Stimulated activated naive CD4-positive, alpha-beta T cell (primary cell): ENCODE data around the gene MEF2C.
A peak's percentile ranks its signal among the peaks of the same experiment; 100 is the strongest.
"Not testable (repeated sequence)": the region's sequence is repeated elsewhere in the genome, so short reads cannot be mapped to it uniquely, and the experiment has no call there.

Experiments used
- DNase-seq, 6 experiments: peaks; one replicate each; lab custom pipeline; 2025; lab: John Stamatoyannopoulos, UW

MEF2C gene

GRCh38 chr5:88862547-88863175 lies 20.3 kb downstream of the MEF2C start:
- no peak for DNase-seq

- DNase-seq: no peak
Measured at GRCh38 chr5:88861231-88861630, 21.8 kb downstream of the MEF2C start.

GRCh38 chr5:88860501-88860900 lies 22.5 kb downstream of the MEF2C start:
- no peak for DNase-seq

DNA sequence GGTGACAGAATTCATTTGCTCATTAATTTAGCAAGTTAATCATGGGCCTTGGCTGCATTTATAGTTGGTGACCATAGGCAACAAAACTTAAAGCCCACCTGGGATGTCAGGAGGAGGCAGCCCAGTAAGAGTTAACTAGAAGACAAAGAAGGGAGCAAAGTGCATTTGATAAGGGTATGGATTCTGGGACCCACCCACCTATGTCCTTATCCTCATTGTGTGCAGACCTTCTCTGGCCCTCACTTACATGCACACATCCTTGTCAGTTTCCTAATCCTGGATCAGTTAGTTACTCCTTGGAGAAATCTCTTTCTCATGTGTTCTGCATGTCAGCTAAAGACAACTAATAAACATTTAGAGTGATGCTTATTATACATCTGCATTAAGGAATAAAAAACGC lies 24.6 kb downstream of the MEF2C start:
- no peak for DNase-seq

DNA sequence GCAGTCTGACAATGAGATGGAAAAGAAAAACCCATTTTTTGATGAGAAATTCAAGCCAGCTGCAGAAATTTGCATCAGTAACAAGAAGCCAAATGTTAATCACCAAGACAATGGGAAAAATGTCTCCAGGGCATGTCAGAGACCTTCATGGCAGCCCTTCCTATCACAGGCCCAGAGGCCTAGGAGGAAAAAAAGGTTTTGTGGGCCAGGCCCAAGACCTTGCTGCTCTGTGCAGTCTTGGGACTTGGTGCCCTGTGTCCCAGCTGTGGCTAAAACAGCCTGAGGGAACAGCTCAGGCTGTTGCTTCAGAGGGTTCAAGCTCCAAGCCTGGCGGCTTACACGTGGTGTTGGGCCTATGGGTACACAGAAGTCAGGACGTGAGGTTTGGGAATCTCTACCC lies 26.6 kb downstream of the MEF2C start:
- DNase-seq: not testable (repeated sequence)

GRCh38 chr5:88854769-88855168 lies 28.2 kb downstream of the MEF2C start:
- DNase-seq: no peak

DNA sequence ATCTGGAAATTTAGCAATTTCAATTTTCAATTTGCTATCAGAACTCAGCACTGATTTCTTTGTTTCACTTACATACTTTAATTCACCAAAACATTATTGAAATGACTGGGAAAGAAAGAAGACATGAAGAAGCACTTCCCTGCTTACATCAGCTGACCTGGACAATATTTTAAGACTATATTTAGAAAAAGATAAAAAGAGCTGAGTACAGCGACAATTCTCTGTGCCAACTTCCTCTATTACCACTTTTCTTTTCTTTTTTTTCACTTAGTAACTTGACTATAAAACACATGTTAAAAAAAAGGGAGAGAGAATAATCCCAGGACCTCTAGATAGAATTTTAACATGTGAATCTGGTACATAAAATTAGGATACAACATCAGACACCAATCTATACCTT lies 35.6 kb downstream of the MEF2C start:
- DNase-seq: no peak

DNA sequence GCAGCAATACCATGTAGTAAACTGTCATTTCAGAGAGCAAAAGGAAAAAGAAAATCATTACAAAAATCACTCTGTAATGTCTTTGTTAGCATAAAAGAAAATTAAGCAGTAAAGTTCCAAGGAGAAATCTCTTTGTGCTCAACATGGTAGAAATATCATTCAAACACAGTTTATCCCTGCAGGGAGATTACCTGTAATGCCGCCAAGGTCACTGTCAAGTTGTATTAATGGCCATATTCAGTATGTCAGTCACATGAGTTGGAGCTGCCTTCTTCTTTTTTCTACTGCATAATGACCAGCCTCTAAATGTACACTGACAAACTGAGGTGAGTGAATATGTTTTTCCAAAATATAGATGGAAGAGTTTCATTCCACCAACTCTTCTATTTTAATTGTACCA lies 36.5 kb downstream of the MEF2C start:
- no peak for DNase-seq

GRCh38 chr5:88845081-88845697 lies 37.8 kb downstream of the MEF2C start:
- DNase-seq: no peak

DNA sequence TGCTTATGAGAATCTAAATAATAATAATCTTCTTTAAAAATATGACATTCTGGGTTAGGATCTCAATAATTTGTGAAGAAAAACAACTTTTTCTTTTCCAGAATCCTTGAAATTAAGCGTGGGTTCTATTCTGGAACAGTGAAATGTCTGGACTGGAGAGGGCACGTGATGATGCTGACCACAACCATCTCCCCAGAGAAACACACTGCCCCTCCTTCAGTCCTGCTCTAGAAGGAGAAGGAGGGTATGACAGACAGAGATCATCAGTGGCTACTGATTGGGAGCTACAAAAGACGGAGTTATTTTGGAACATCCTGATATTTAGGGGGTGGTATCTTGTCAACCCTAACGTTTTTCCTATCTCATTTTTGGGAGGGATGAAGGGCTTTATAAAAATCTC lies 40.2 kb downstream of the MEF2C start:
- no peak for DNase-seq

DNA sequence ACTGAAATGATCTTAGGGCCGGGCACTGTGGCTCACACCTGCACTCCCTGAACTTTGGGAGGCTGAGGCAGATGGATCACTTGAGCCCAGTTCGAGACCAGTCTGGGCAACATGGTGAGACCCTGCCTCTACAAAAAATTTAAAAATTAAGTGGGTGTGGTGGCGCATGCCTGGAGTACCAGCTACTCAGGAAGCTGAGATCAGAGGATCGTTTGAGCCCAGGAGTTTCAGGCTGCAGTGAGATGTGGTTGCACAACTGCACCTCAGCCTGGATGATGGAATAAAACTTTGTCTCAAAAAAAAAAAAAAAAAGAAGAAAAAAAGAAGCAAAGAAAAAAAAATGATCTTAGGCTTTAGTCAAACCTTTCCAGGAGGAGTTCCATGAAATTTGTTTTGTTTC lies 41.8 kb downstream of the MEF2C start:
- no peak for DNase-seq

GRCh38 chr5:88840495-88840894 lies 42.5 kb downstream of the MEF2C start:
- no peak for DNase-seq

- no peak for DNase-seq
Measured at GRCh38 chr5:88839238-88839637, 43.7 kb downstream of the MEF2C start.

DNA sequence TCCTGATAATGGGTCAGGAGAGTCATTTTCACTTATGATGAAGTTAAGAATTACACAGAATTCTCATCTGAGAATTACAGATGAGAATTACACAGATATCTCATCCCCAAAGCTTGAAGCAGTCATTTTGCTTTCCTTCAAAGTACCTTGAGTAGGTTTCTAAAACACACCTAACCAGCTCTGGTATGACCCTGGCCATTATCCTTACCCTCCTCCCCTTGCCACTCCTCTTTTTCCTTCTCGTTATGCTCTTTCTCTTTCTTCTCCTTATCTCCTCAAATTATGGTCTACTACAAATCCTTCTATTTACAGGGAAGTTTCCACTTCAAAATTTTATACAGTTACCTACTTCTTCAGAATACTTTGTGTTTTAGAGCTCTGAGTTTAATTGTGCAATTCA lies 44.5 kb downstream of the MEF2C start:
- no peak for DNase-seq

DNA sequence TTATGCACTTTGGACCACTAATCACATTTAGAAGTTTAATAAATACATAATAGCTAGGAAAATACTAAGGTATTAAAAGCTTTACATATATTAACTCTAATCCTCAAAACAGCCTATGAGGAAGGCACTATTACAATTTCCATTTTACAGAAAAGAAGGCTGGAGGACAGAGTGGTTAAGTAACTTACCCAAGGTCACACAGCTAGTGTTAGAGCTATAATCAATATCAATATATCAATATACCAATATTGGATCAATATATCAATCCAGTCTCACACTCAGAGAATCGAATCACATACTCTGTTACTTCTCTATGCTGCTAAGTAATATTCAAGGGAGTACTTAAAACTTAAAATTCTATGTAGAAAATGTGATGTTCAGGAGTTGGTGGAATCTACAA lies 45.2 kb downstream of the MEF2C start:
- DNase-seq: no peak

DNA sequence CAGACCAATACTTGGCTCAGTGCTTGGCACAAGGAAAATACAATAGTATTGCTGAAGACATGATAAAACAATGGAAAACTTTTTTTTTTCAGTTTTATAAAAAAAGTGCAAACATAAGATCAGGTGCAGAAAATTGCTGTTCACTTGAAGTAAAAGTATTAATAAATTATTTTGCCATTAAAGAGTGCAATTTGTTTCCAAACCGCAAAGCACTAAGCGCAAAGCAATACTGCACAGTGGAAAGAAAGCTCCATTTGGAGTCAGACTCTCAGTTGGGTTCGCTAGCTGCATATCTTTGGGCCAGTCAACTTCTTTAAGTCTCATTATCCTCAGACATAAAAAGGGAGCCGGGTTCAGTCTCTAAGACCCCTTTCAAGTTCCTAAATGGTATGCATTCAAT lies 45.8 kb downstream of the MEF2C start:
- DNase-seq: no peak

GRCh38 chr5:88836195-88836838 lies 46.7 kb downstream of the MEF2C start:
- no peak for DNase-seq

GRCh38 chr5:88834499-88834898 lies 48.5 kb downstream of the MEF2C start:
- no peak for DNase-seq

- DNase-seq: no peak
Measured at GRCh38 chr5:88834131-88834462, 48.9 kb downstream of the MEF2C start.

- peak in 5 of 6 experiments; percentile 1 to 42 (median 6) for DNase-seq
Measured at GRCh38 chr5:88833371-88834130, 49.4 kb downstream of the MEF2C start.

DNA sequence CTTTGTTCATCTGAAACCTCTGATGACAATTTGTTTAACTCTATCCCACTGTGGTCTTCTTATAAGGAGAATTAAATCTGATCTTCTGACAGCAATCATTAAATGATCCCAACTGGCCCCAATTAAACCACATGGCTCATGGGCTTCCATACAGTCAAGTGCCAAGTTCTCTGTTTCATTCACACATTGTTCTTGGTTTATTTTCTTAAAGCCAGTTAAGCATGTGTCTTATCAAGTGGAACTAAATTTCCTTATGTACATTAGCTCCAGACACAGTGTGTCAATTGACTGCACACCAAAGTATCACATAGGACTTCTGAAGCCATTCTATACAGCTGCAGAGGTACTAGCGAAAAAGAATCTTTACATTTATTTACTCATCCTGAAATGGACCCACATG lies 51.2 kb downstream of the MEF2C start:
- DNase-seq: no peak

DNA sequence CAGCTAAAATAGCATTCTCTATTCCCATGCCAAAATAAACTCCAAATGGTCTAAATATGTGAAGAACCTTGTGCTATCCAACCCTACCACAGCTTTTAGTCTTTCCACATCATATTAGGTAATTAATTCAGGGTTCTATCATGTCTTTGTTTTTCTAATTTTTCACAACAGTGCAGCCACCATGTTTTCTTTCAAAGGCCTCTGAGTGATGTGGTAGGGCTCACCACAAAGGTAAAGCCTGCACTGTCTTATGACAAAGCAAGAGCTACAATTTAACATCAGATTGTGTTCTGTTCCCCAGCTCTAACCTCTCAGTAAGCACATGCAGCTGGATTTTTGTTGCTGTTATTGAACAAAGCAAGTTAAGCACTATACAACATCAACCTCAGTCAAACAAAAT lies 52.4 kb downstream of the MEF2C start:
- no peak for DNase-seq

DNA sequence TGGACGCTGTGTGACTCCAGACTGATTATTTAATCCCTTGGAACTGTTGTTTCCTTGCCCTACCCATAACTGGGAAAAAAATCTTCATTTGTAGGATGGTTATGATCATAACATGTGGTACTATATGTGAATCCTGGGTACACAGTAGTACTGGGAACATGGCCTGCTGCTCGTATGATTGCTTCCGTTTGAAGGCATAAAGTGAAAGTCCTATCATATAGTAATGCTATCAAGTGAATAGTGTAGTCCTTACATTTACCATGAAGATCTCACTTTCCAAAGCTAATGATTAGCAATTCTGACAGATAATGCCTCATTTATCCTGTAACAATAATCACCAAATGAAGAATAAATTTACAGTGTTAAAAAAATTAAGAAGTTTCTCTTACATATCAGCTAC lies 53.2 kb downstream of the MEF2C start:
- no peak for DNase-seq
